ENCODE results near the gene MMD.

MMD gene

DNA sequence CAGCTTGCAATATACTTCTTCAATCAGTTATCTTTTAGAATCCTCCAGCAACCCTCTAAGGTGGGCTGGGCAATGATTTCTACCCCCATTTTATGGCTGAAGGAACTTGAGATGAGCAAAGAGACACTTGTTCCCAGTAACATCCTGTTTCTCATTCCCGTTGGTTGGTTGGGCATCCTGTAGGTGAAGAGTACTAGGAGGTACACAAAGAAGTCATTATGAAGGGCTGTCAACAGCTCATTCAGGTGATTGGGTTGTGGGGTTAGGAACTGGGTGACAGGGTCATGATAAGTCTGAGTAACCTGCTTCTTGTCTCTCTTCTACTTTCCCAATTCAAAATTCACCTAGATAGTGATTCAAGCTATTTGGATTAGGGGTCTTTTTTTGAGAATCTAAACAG, 76.5 kb downstream of the MMD start:
- DNase-seq = no peak

- DNase-seq = no peak
These were observed 77.1 kb downstream of the MMD start for GRCh38 chr17:55344514-55344997.

- no peak for DNase-seq
These were observed 77.6 kb downstream of the MMD start for GRCh38 chr17:55343900-55344513.

DNA sequence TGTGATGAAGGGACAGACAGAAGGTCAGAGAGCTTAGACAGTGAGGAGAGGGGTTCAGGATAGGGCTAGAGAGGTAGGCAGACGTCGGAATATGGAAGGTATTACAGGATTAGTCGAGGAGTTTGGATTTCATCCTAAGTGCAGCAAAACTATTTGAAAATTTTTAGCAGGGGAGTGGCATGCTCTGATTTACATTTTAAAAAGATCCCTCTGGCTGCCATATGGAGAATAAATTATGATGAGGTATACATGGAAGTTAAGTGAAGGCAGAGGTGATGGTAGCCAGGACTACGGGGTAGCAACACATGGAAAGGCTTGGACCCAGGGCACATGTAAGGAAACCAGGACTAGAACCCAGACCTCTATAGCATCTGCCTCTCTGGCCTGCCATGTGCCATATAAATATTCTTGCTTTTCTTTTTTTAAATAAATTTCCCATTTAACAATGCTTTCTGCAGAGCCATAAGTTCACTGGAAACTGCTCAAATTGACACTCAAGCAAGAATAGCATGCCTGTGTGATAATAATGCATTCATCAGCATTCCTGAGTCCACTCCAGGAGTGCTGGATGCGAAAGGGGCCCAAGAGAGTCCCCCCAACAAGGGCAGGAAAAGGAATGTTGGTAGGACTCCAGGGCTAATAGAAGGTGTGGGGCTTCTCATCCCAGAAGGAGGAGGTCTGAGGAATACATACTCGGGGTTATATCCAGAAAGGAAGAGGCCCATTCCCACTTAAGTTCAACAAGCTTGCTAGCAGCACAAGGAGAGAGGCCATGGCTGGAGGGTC, 78.6 kb downstream of the MMD start:
- no peak for DNase-seq
